ENCODE data around the gene PLCG2.

The PLCG2 gene

DNA sequence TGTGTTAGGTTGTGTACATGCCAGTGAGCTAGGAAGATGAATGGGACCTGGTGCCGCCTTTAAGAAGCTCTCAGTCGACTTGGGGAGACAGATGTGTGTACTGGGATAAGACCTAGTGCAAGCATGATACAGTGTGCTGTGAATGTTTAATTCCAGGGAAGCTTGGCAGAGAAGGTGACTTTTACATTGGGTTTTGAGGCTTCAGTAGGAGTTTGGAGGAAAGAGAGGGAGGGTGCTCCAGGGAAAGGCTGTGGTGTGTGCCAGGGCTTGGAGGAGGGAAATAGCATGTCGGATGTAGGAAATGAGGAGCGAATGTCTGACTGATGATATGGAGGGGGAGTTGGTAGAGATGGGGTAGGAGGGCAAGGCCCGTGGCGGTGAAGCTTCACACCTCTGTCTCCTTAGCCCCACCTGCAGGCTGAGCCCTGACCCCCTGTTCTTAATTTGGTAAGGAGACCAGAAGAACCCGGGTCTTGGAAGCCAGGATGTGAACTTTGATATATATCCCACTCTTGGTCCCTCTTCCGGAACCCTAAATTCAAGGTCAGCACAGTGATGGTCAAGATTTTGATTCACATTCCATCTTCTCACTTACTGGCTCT is 76.6 kb downstream of the PLCG2 start:
- H3K27me3 ChIP-seq: peaks cover 11% of the 10 kb centered on the region; the same call in 1 of the 2 replicates
- H3K4me3 ChIP-seq (ENCODE audit: low read depth, low read length): no peak overlapping the region
- no peaks in the 10 kb centered on the region for H3K4me1 ChIP-seq
- H3K9me3 ChIP-seq: no peaks in the 10 kb centered on the region
- TF ChIP-seq, protein P1, sequence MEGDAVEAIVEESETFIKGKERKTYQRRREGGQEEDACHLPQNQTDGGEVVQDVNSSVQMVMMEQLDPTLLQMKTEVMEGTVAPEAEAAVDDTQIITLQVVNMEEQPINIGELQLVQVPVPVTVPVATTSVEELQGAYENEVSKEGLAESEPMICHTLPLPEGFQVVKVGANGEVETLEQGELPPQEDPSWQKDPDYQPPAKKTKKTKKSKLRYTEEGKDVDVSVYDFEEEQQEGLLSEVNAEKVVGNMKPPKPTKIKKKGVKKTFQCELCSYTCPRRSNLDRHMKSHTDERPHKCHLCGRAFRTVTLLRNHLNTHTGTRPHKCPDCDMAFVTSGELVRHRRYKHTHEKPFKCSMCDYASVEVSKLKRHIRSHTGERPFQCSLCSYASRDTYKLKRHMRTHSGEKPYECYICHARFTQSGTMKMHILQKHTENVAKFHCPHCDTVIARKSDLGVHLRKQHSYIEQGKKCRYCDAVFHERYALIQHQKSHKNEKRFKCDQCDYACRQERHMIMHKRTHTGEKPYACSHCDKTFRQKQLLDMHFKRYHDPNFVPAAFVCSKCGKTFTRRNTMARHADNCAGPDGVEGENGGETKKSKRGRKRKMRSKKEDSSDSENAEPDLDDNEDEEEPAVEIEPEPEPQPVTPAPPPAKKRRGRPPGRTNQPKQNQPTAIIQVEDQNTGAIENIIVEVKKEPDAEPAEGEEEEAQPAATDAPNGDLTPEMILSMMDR (IDR thresholded peaks at IDR 0.05; ENCODE audit: low read depth, low read length): no peak
- no peak for DNase-seq
- H3K36me3 ChIP-seq: no peaks in the 10 kb centered on the region

DNA sequence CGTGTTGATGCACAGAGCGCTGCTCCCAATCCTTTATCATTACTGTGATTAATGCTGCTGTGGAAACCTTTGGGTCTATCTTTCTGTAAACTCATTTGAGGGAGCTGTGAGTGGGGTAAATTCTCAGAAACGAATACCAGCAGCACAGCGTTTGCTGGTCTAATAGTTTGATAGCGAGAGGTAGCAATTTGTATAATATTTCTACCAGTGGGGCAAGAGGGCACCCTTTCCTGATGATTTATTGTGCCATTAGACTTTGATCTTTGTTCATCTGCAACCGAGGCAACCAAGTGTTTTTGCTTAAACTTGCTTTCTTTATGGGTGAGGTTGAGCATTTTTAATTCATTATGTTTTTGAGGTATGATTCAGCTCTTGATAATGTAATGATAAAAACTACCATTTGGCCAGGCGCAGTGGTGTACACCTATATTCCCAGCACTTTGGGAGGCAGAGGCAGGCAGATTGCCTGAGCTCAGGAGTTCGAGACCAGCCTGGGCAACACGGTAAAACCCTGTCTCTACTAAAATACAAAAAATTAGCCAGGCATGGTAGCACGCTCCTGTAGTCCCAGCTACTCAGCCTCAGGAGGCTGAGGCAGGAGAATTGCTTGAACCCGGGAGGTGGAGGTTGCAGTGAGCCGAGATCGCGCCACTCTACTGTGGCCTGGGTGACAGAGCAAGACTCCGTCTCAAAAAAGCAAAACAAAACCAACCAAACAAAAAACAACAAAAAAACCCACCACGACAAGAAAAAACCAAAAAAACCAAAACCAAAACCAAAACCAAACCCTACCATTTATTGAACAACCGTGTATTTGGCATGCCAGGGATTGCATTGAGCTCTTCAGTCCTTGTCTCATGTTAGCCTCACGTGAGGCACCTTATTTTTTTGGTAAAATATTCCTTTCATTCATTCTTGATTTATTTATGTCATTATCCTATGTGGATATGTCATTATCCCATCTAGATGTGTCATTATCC is 81.5 kb downstream of the PLCG2 start:
- no peaks in the 10 kb centered on the region for H3K36me3 ChIP-seq
- DNase-seq: no peak
- TF ChIP-seq, protein P1 (IDR thresholded peaks at IDR 0.05; ENCODE audit: low read depth, low read length): no peak
- H3K4me1 ChIP-seq: no peaks in the 10 kb centered on the region
- H3K9me3 ChIP-seq: no peaks in the 10 kb centered on the region
- no peak overlapping the region for H3K4me3 ChIP-seq (ENCODE audit: low read depth, low read length)
- H3K27me3 ChIP-seq: peaks cover 26% of the 10 kb centered on the region

DNA sequence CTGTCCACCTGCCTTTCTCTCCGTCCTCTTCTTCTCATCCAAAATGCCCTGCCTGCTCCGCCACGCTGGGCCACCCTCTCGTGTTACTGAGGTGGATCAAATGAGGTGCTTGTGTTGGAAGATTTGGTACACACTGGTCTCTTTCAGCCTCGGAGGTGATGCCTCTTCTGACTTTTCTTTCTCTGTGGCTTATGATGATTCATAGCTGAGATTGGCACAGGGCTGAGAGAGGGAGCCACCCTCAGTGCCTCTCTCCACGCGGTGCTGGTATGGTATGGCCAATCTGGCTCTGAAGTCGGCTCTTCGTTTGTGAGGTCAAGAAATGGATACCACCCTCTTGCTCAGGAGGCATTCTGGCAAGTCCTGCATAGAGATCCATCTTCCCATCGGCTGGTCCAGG is 82.4 kb downstream of the PLCG2 start:
- TF ChIP-seq, protein P1 (IDR thresholded peaks at IDR 0.05; ENCODE audit: low read depth, low read length): no peak
- DNase-seq: no peak
- no peaks in the 10 kb centered on the region for H3K9me3 ChIP-seq
- no peaks in the 10 kb centered on the region for H3K4me1 ChIP-seq
- no peak overlapping the region for H3K4me3 ChIP-seq (ENCODE audit: low read depth, low read length)
- peaks cover 17% of the 10 kb centered on the region for H3K27me3 ChIP-seq
- H3K36me3 ChIP-seq: no peaks in the 10 kb centered on the region

DNA sequence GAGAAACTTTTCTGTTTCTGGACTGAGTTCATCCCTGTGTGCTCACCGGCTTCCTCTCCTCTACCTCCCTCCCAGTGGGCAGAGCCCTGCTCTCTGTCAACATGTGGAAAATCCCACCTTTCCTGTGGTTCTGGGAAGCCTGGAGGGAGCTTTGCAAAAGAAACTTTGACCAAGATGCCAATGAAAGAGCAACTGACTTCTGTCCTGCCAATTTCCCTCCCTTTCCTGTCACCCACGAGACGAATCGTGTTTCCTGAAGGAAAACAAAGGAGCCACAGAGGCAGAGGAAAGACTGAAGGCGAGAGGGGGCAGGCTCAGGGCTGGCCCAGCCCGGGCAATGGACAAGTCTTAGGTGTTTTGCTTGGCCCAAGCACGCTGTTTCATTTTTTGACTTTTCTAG is 82.8 kb downstream of the PLCG2 start:
- TF ChIP-seq, protein P1 (IDR thresholded peaks at IDR 0.05; ENCODE audit: low read depth, low read length): no peak
- no peaks in the 10 kb centered on the region for H3K9me3 ChIP-seq
- DNase-seq: no peak
- no peaks in the 10 kb centered on the region for H3K4me1 ChIP-seq
- peaks cover 15% of the 10 kb centered on the region for H3K27me3 ChIP-seq
- no peaks in the 10 kb centered on the region for H3K36me3 ChIP-seq
- H3K4me3 ChIP-seq (ENCODE audit: low read depth, low read length): no peak overlapping the region

DNA sequence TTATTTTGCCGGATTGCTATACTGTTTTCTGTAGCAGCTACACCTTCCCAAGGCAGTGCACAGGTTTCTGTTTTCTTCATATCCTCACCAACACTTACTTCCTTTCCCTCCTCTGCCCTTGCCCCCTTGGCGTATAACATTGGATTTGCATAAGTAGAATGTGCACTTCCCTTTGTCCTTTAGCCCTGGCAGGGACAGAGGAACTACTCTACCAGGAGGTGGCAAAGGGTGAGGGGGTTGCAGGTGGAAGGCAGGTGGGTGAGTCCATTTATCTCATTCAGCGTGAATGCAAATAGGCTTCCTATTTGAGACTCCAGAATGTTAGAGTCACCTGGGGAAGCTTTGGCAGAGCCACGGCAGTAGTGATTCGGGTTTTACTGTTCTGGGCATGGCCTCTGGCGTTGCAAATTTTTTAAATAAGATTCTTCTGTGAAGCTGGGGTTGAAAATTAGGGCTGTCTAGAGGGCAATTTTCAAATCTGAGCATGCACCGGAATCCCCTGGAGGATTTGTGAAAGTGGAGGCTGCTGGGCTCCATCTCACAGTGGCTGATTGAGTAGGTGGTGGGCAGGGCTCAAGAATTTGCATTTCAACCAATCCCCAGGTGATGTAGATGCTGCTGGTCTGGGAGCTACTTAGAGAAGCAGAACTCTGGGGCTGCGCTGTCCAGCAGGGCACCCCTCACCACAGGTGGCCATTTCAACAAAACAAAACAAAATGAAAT is 84.7 kb downstream of the PLCG2 start:
- TF ChIP-seq, protein P1 (IDR thresholded peaks at IDR 0.05; ENCODE audit: low read depth, low read length): no peak
- no peak overlapping the region for H3K4me3 ChIP-seq (ENCODE audit: low read depth, low read length)
- H3K36me3 ChIP-seq: no peaks in the 10 kb centered on the region
- H3K9me3 ChIP-seq: no peaks in the 10 kb centered on the region
- peaks cover 15% of the 10 kb centered on the region for H3K27me3 ChIP-seq
- no peaks in the 10 kb centered on the region for H3K4me1 ChIP-seq
- no peak for DNase-seq

Measured in BE2C (cell line).